Activated CD8-positive, alpha-beta memory T cell treated with anti-CD3 and anti-CD28 coated beads for 4 hours (primary cell): ENCODE data around the gene OTOP3.
"Not testable (repeated sequence)": the region's sequence is repeated elsewhere in the genome, so short reads cannot be mapped to it uniquely, and the experiment has no call there.

Source experiments
- DNase-seq, 2 donors: peaks; one replicate each; pipeline ENCODE4 v3.0.0-alpha.2; 2020; ENCODE audit warnings: low read depth in 2 of 2

The OTOP3 gene

GRCh38 chr17:74961657-74962350 is 26.1 kb downstream of the OTOP3 start:
- peak; percentile 64 to 69 for DNase-seq

- no peak for DNase-seq
Measured at GRCh38 chr17:74962622-74963394, 27.1 kb downstream of the OTOP3 start.

GRCh38 chr17:74963656-74964055 is 28.0 kb downstream of the OTOP3 start:
- DNase-seq = no peak

GRCh38 chr17:74964246-74964761 is 28.6 kb downstream of the OTOP3 start:
- DNase-seq = no peak

GRCh38 chr17:74964988-74965622 is 29.4 kb downstream of the OTOP3 start:
- DNase-seq = no peak

GRCh38 chr17:74968361-74968780 is 32.7 kb downstream of the OTOP3 start:
- DNase-seq = no peak

- not testable (repeated sequence) for DNase-seq
Measured at GRCh38 chr17:74969501-74969900, 33.8 kb downstream of the OTOP3 start.

- no peak for DNase-seq
Measured at GRCh38 chr17:74970395-74970794, 34.7 kb downstream of the OTOP3 start.

- no peak for DNase-seq
Measured at GRCh38 chr17:74971069-74971841, 35.6 kb downstream of the OTOP3 start.

GRCh38 chr17:74971842-74972106 is 36.1 kb downstream of the OTOP3 start:
- DNase-seq = no peak

GRCh38 chr17:74972107-74972972 is 36.6 kb downstream of the OTOP3 start, which contains the start of gene HID1:
Gene HID1 (minus strand): TSS chr17:74972759. CDS start chr17:74972656, 103 bp downstream.
- peak; percentile 59 to 65 for DNase-seq

- DNase-seq = no peak
Measured at GRCh38 chr17:74972973-74973328, 37.3 kb downstream of the OTOP3 start.

GRCh38 chr17:74975943-74976342 is 40.2 kb downstream of the OTOP3 start:
- no peak for DNase-seq

GRCh38 chr17:74977802-74978201 is 42.1 kb downstream of the OTOP3 start:
- no peak for DNase-seq

GRCh38 chr17:74978240-74978639 is 42.5 kb downstream of the OTOP3 start:
- no peak for DNase-seq

GRCh38 chr17:74979408-74980146 is 43.9 kb downstream of the OTOP3 start:
- DNase-seq = no peak

- DNase-seq = no peak
Measured at GRCh38 chr17:74981318-74981978, 45.8 kb downstream of the OTOP3 start.

GRCh38 chr17:74981979-74982662 is 46.4 kb downstream of the OTOP3 start:
- peak; percentile 51 to 53 for DNase-seq

- DNase-seq = not testable (repeated sequence)
Measured at GRCh38 chr17:74982663-74983313, 47.1 kb downstream of the OTOP3 start.
